CD8-positive, alpha-beta memory T cell (primary cell): ENCODE measurements around the gene SOX15. TPM values are rescaled to one million over a fixed set of nuclear protein-coding genes. Genes with fewer than 3 reads are reported as not detected.

Experiments
- CTCF ChIA-PET: fragments of 350-600 bp; sonication (Branson Sonifier 250); formaldehyde crosslinking; loops from one replicate; lab custom pipeline; 2021; ENCODE audit warnings: antibody characterized with exemption; lab: Charles Lee
- POLR2A ChIA-PET: fragments of 350-600 bp; sonication (Branson Sonifier 250); formaldehyde crosslinking; loops from one replicate; lab custom pipeline; 2021; ENCODE audit warnings: antibody characterized with exemption; lab: Charles Lee
- DNase-seq, 5 donors: peaks; one replicate each; pipeline versions ENCODE4 v3.0.0 to v3.0.0-alpha.2; 2020 to 2022; ENCODE audit warnings: mixed read lengths in 1 of 5
- H3K27ac ChIP-seq: one replicate; pipeline ENCODE4 v1.7.0; 2013; ENCODE audit warnings: low read depth, mild to moderate bottlenecking, low read length, moderate library complexity
- H3K27me3 ChIP-seq: 2 replicates; pipeline ENCODE4 v1.7.0; 2013; ENCODE audit warnings: low read length, mild to moderate bottlenecking; ENCODE audit not compliant: insufficient read depth, poor library complexity, severe bottlenecking
- H3K36me3 ChIP-seq: 2 replicates; pipeline ENCODE4 v1.7.0; 2013; ENCODE audit warnings: mild to moderate bottlenecking, low read length, moderate library complexity; ENCODE audit not compliant: insufficient read depth
- H3K4me1 ChIP-seq: 2 replicates; pipeline ENCODE4 v1.7.0; 2013; ENCODE audit warnings: mild to moderate bottlenecking, low read length, moderate library complexity; ENCODE audit not compliant: insufficient read depth
- H3K4me3 ChIP-seq: 2 replicates; pipeline ENCODE4 v1.7.0; 2013; ENCODE audit warnings: mild to moderate bottlenecking, low read length
- H3K9me3 ChIP-seq: 2 replicates; pipeline ENCODE4 v1.7.0; 2013; ENCODE audit warnings: mild to moderate bottlenecking, low read length
- H3K27ac Mint-ChIP-seq, 8 donors: one replicate each; pipeline ENCODE4 v1.8.0; 2020 to 2021; ENCODE audit warnings: mixed read lengths in 8 of 8, mild to moderate bottlenecking in 6 of 8, inconsistent platforms in 3 of 8, moderate library complexity in 3 of 8
- H3K27me3 Mint-ChIP-seq, 2 donors: one replicate each; pipeline ENCODE4 v1.8.0; 2020 to 2021; ENCODE audit warnings: mixed read lengths in 2 of 2, mild to moderate bottlenecking in 1 of 2, moderate library complexity in 1 of 2
- H3K36me3 Mint-ChIP-seq, 3 donors: one replicate each; pipeline ENCODE4 v1.8.0; 2020 to 2021; ENCODE audit warnings: mixed read lengths in 3 of 3, inconsistent platforms in 1 of 3, mild to moderate bottlenecking in 1 of 3
- H3K4me1 Mint-ChIP-seq, 3 donors: one replicate each; pipeline ENCODE4 v1.8.0; 2020 to 2021; ENCODE audit warnings: mixed read lengths in 3 of 3, inconsistent platforms in 1 of 3, mild to moderate bottlenecking in 1 of 3
- H3K4me3 Mint-ChIP-seq, 7 donors: one replicate each; pipeline ENCODE4 v1.8.0; 2020 to 2021; ENCODE audit warnings: mixed read lengths in 7 of 7, mild to moderate bottlenecking in 6 of 7, moderate library complexity in 4 of 7, inconsistent platforms in 2 of 7
- H3K9me3 Mint-ChIP-seq, 5 donors: one replicate each; pipeline ENCODE4 v1.8.0; 2020 to 2022; ENCODE audit warnings: mixed read lengths in 5 of 5, mild to moderate bottlenecking in 3 of 5, moderate library complexity in 2 of 5, inconsistent platforms in 1 of 5
- polyA plus RNA-seq: library from polyadenylated mRNA; unstranded; fragments of 300-500 nt; fragmentation: Illumina TruSeq; gene quantifications from one replicate; pipeline ENCODE4 v1.2.3, GENCODE V29; 2021
- total RNA-seq, 2 experiments: library from RNA; stranded (reverse); gene quantifications; one replicate each; pipeline ENCODE4 v1.2.3, GENCODE V29; 2021

Gene SOX15
- total RNA-seq (under 1 TPM; 0.29 to 0.31 TPM), polyA plus RNA-seq (not detected)

GRCh38 chr17:7589891-7590691 lies at the start of gene SOX15:
SOX15 (minus strand) TSS chr17:7590094; CDS start chr17:7589676, 418 bp downstream.
- Mint-ChIP-seq H3K9me3 (no peaks in the 10 kb centered on the region), H3K4me3 (peak within 1 kb of the TSS in 1 of 7 donors; percentile 65), H3K4me1 (peaks cover 3 to 8% (median 5%) of the 10 kb centered on the region in 3 donors), H3K27ac (peak within 1 kb of the TSS in 3 of 8 donors; percentile 30 to 88 (median 83)), H3K27me3 (no peaks in the 10 kb centered on the region), H3K36me3 (peaks cover 14 to 60% (median 18%) of the 10 kb centered on the region in 3 donors)
- no peaks in the 10 kb centered on the region for H3K9me3 ChIP-seq
- no peak for DNase-seq
- no peak within 1 kb of the TSS for H3K27ac ChIP-seq
- CTCF ChIA-PET, result interaction anchor here (0.8 to 2.9 kb wide), 20 partner anchors 10 to 154 kb away, joined by 3 to 18 read pairs (median 5); partner anchors contain the start of genes CD68, FXR2, TMEM102 and TNFSF13
- H3K27me3 ChIP-seq, result no peaks in the 10 kb centered on the region
- POLR2A ChIA-PET, result interaction anchor here (1.1 to 1.7 kb wide), 4 partner anchors 16 to 97 kb away, joined by 4 to 12 read pairs (median 6); partner anchors contain the start of genes FXR2, SENP3, TP53 and WRAP53
- peaks cover 38% of the 10 kb centered on the region for H3K36me3 ChIP-seq
- H3K4me3 ChIP-seq, result no peak within 1 kb of the TSS
- H3K4me1 ChIP-seq, result peaks cover under 1% of the 10 kb centered on the region

GRCh38 chr17:7636163-7636562 lies 46.3 kb upstream of the SOX15 start:
- no peak overlapping the region for H3K27ac ChIP-seq
- Mint-ChIP-seq H3K4me3 (no peak overlapping the region), H3K36me3 (no peaks in the 10 kb centered on the region), H3K27me3 (no peaks in the 10 kb centered on the region), H3K9me3 (no peaks in the 10 kb centered on the region), H3K4me1 (no peaks in the 10 kb centered on the region), H3K27ac (no peak overlapping the region)
- no peaks in the 10 kb centered on the region for H3K9me3 ChIP-seq
- DNase-seq, result no peak
- no peaks in the 10 kb centered on the region for H3K4me1 ChIP-seq
- no peak overlapping the region for H3K4me3 ChIP-seq
- POLR2A ChIA-PET, result no interaction called here
- no peaks in the 10 kb centered on the region for H3K27me3 ChIP-seq
- no peaks in the 10 kb centered on the region for H3K36me3 ChIP-seq
- CTCF ChIA-PET, result interaction anchor here (1.3 kb wide), 1 partner anchor 15 kb away, joined by 3 read pairs; the partner anchor contains the start of gene ATP1B2

- Histone ChIP-seq H3K27me3 (no peaks in the 10 kb centered on the region), H3K36me3 (no peaks in the 10 kb centered on the region), H3K27ac (no peak overlapping the region), H3K9me3 (no peaks in the 10 kb centered on the region), H3K4me3 (no peak overlapping the region), H3K4me1 (no peaks in the 10 kb centered on the region)
- no peak for DNase-seq
- no peaks in the 10 kb centered on the region for H3K36me3 Mint-ChIP-seq
- CTCF ChIA-PET, result interaction anchor here (1.1 kb wide), 1 partner anchor 16 kb away, joined by 4 read pairs; the partner anchor contains the start of gene ATP1B2
- no peaks in the 10 kb centered on the region for H3K9me3 Mint-ChIP-seq
- H3K4me1 Mint-ChIP-seq, result no peaks in the 10 kb centered on the region
- POLR2A ChIA-PET, result interaction anchor here (1.2 to 1.6 kb wide), 2 partner anchors 16 to 53 kb away, joined by 3 to 10 read pairs; partner anchors contain the start of genes ATP1B2 and TP53
- no peaks in the 10 kb centered on the region for H3K27me3 Mint-ChIP-seq
- no peak overlapping the region for H3K4me3 Mint-ChIP-seq
- no peak overlapping the region for H3K27ac Mint-ChIP-seq
These were observed 44.5 kb upstream of the SOX15 start for GRCh38 chr17:7634384-7634783.

GRCh38 chr17:7633093-7633492 lies 43.2 kb upstream of the SOX15 start:
- H3K9me3 Mint-ChIP-seq, result no peaks in the 10 kb centered on the region
- Histone ChIP-seq H3K36me3 (no peaks in the 10 kb centered on the region), H3K27ac (no peak overlapping the region), H3K27me3 (no peaks in the 10 kb centered on the region), H3K9me3 (no peaks in the 10 kb centered on the region), H3K4me3 (no peak overlapping the region), H3K4me1 (no peaks in the 10 kb centered on the region)
- POLR2A ChIA-PET, result no interaction called here
- H3K27me3 Mint-ChIP-seq, result no peaks in the 10 kb centered on the region
- CTCF ChIA-PET, result interaction anchor here (1.3 to 5.0 kb wide), 2 partner anchors 18 to 55 kb away, joined by 4 to 33 read pairs; partner anchors contain the start of genes FXR2, TP53 and WRAP53
- H3K4me1 Mint-ChIP-seq, result no peaks in the 10 kb centered on the region
- DNase-seq, result no peak
- no peak overlapping the region for H3K27ac Mint-ChIP-seq
- H3K4me3 Mint-ChIP-seq, result peak overlapping the region in 1 of 7 donors; percentile 26
- H3K36me3 Mint-ChIP-seq, result no peaks in the 10 kb centered on the region

- CTCF ChIA-PET, result interaction anchor here (0.7 to 5.0 kb wide), 4 partner anchors 18 to 58 kb away, joined by 3 to 33 read pairs (median 4); partner anchors contain the start of genes FXR2, TP53 and WRAP53
These were observed 42.6 kb upstream of the SOX15 start for GRCh38 chr17:7632492-7632894.

GRCh38 chr17:7631398-7632380 lies 41.8 kb upstream of the SOX15 start:
- Histone ChIP-seq H3K27ac (no peak overlapping the region), H3K36me3 (no peaks in the 10 kb centered on the region), H3K4me3 (no peak overlapping the region), H3K4me1 (peaks cover 5% of the 10 kb centered on the region), H3K9me3 (no peaks in the 10 kb centered on the region), H3K27me3 (no peaks in the 10 kb centered on the region)
- DNase-seq, result no peak
- H3K27ac Mint-ChIP-seq, result no peak overlapping the region
- no peaks in the 10 kb centered on the region for H3K27me3 Mint-ChIP-seq
- ChIA-PET CTCF (interaction anchor here (0.7 to 5.0 kb wide), 4 partner anchors 17 to 57 kb away, joined by 3 to 33 read pairs (median 4); partner anchors contain the start of genes FXR2, TP53 and WRAP53), POLR2A (interaction anchor here (1.1 kb wide), 1 partner anchor 54 kb away, joined by 7 read pairs; no protein-coding TSS in a partner anchor)
- H3K36me3 Mint-ChIP-seq, result peaks cover 0 to 4% (median 0%) of the 10 kb centered on the region in 3 donors
- no peak overlapping the region for H3K4me3 Mint-ChIP-seq
- peaks cover 7 to 13% (median 8%) of the 10 kb centered on the region in 3 donors for H3K4me1 Mint-ChIP-seq
- H3K9me3 Mint-ChIP-seq, result no peaks in the 10 kb centered on the region

More at GRCh38 chr17:7632492-7632894, 42.6 kb upstream of the SOX15 start:
- Histone ChIP-seq H3K9me3 (no peaks in the 10 kb centered on the region), H3K4me1 (no peaks in the 10 kb centered on the region), H3K4me3 (no peak overlapping the region), H3K27ac (no peak overlapping the region), H3K36me3 (no peaks in the 10 kb centered on the region), H3K27me3 (no peaks in the 10 kb centered on the region)
- POLR2A ChIA-PET, result no interaction called here
- H3K4me3 Mint-ChIP-seq, result peak overlapping the region in 1 of 7 donors; percentile 77
- H3K27me3 Mint-ChIP-seq, result no peaks in the 10 kb centered on the region
- H3K27ac Mint-ChIP-seq, result peak overlapping the region in 1 of 8 donors; percentile 31
- peaks cover 3 to 5% (median 4%) of the 10 kb centered on the region in 3 donors for H3K4me1 Mint-ChIP-seq
- no peaks in the 10 kb centered on the region for H3K9me3 Mint-ChIP-seq
- peaks cover 0 to 2% (median 0%) of the 10 kb centered on the region in 3 donors for H3K36me3 Mint-ChIP-seq
- no peak for DNase-seq

GRCh38 chr17:7629939-7630571 lies 40.2 kb upstream of the SOX15 start, which contains the start of gene SHBG:
SHBG (plus strand) TSS chr17:7630135; CDS start chr17:7630173, 38 bp downstream.
- Mint-ChIP-seq H3K27ac (peak within 1 kb of the TSS in 4 of 8 donors; percentile 12 to 48 (median 30)), H3K4me3 (peak within 1 kb of the TSS in 3 of 7 donors; percentile 26 to 47 (median 44)), H3K4me1 (peaks cover 12 to 20% (median 13%) of the 10 kb centered on the region in 3 donors), H3K9me3 (no peaks in the 10 kb centered on the region), H3K36me3 (peaks cover 0 to 7% (median 0%) of the 10 kb centered on the region in 3 donors), H3K27me3 (no peaks in the 10 kb centered on the region)
- ChIA-PET CTCF (interaction anchor here (0.9 to 5.0 kb wide), 2 partner anchors 42 to 58 kb away, joined by 3 to 33 read pairs; partner anchors contain the start of genes TP53 and WRAP53), POLR2A (interaction anchor here (1.1 kb wide), 1 partner anchor 56 kb away, joined by 7 read pairs; no protein-coding TSS in a partner anchor)
- peaks cover 10% of the 10 kb centered on the region for H3K4me1 ChIP-seq
- no peak within 1 kb of the TSS for H3K4me3 ChIP-seq
- H3K9me3 ChIP-seq, result no peaks in the 10 kb centered on the region
- no peaks in the 10 kb centered on the region for H3K27me3 ChIP-seq
- no peak within 1 kb of the TSS for H3K27ac ChIP-seq
- no peaks in the 10 kb centered on the region for H3K36me3 ChIP-seq
- DNase-seq, result no peak
